HG02623 (cell line): Measurements from ENCODE around the gene ROGDI.
A peak's percentile ranks its signal among the peaks of the same experiment; 100 is the strongest.

Experiments
- ATAC-seq: cut with Tn5 transposase; IDR thresholded peaks from one replicate; pipeline ENCODE4 v1.9.1; 2021; ENCODE audit warnings: moderate library complexity; ENCODE audit not compliant: unreplicated experiment

The ROGDI gene

GRCh38 chr16:4801962-4802658 lies at the start of gene ROGDI:
TSS of gene ROGDI (minus strand) at chr16:4802633. CDS start at chr16:4802571, 62 bp downstream.
- ATAC-seq, result peak; percentile 41

- no peak for ATAC-seq
Observed at GRCh38 chr16:4850211-4850610, 47.8 kb upstream of the ROGDI start.

- ATAC-seq, result peak; percentile 15
Observed at GRCh38 chr16:4847774-4848587, 45.5 kb upstream of the ROGDI start.

GRCh38 chr16:4846901-4847773 lies 44.7 kb upstream of the ROGDI start, which contains the start of the genes GLYR1 and UBN1:
TSS of gene GLYR1 (minus strand) at chr16:4847288. CDS start at chr16:4847265, 23 bp downstream.
TSS of gene UBN1 (plus strand) at chr16:4847481. CDS start at chr16:4852918, 5,437 bp downstream.
- peak; percentile 88 for ATAC-seq

- no peak for ATAC-seq
Observed at GRCh38 chr16:4846503-4846900, 44.1 kb upstream of the ROGDI start.

- ATAC-seq, result no peak
Observed at GRCh38 chr16:4840984-4841383, 38.6 kb upstream of the ROGDI start.

GRCh38 chr16:4839942-4840341 lies 37.5 kb upstream of the ROGDI start:
- no peak for ATAC-seq

GRCh38 chr16:4837733-4838501 lies 35.5 kb upstream of the ROGDI start:
- no peak for ATAC-seq

- ATAC-seq, result no peak
Observed at GRCh38 chr16:4836727-4837126, 34.3 kb upstream of the ROGDI start.

GRCh38 chr16:4833584-4833983 lies 31.2 kb upstream of the ROGDI start:
- no peak for ATAC-seq

GRCh38 chr16:4832698-4833343 lies 30.4 kb upstream of the ROGDI start:
- no peak for ATAC-seq

- no peak for ATAC-seq
Observed at GRCh38 chr16:4831616-4832015, 29.2 kb upstream of the ROGDI start.

GRCh38 chr16:4830408-4830807 lies 28.0 kb upstream of the ROGDI start:
- ATAC-seq, result no peak

- ATAC-seq, result no peak
Observed at GRCh38 chr16:4828567-4829321, 26.3 kb upstream of the ROGDI start.

- no peak for ATAC-seq
Observed at GRCh38 chr16:4826980-4827379, 24.5 kb upstream of the ROGDI start.

- no peak for ATAC-seq
Observed at GRCh38 chr16:4826526-4826925, 24.1 kb upstream of the ROGDI start.

GRCh38 chr16:4825196-4825595 lies 22.8 kb upstream of the ROGDI start:
- no peak for ATAC-seq

GRCh38 chr16:4820652-4821051 lies 18.2 kb upstream of the ROGDI start:
- ATAC-seq, result no peak

GRCh38 chr16:4814542-4815173 lies 12.2 kb upstream of the ROGDI start:
- ATAC-seq, result no peak
